T47D (cell line): ENCODE results near the gene MLLT1.

Source experiments
- DNase-seq, 2 experiments: peaks; one replicate each; pipeline versions ENCODE4 v3.0.0 to v3.0.0-alpha.2; 2011 to 2012; ENCODE audit warnings: low read depth in 1 of 2, low spot score in 1 of 2
- JUND ChIP-seq: IDR thresholded peaks from 2 replicates; pipeline ENCODE4 v1.6.1; 2012; ENCODE audit warnings: low read depth
- in situ Hi-C: cut with HindIII; loops from 2 replicates; pipeline ENCODE4 v1.10.0; 2016; ENCODE audit warnings: low sequenced_read_pairs, low pct_unique_long_range_greater_than_20kb

MLLT1 gene

DNA sequence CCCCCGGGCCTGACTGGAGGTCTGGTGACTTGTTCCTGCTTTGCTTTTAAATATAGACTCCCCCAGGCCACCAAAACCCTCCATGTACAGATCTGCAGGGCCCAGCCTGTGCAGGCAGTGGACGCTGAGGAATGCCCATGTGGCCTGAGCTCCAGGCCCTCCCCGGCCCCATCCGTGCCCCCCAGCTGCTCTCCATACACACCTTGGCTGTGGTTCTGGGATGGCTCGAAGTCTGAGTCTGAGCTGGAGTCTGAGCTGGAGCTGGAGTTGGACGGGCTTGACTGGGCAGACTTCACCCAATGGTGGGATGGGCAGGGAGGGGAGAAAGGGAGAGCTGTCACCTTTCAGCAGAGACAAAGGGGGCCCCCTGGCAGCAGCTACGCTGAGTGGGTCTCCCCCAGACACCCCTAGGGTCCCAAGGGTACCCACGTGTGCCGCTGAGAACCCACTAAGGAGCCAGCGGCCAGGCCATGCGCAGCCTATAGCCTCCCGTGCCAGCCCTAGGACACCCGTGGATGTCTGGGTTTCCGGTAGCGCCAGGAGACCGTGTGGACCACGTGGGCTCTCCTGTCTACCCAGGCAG lies 61.9 kb downstream of the MLLT1 start:
- in situ Hi-C loops = no loop called here

DNA sequence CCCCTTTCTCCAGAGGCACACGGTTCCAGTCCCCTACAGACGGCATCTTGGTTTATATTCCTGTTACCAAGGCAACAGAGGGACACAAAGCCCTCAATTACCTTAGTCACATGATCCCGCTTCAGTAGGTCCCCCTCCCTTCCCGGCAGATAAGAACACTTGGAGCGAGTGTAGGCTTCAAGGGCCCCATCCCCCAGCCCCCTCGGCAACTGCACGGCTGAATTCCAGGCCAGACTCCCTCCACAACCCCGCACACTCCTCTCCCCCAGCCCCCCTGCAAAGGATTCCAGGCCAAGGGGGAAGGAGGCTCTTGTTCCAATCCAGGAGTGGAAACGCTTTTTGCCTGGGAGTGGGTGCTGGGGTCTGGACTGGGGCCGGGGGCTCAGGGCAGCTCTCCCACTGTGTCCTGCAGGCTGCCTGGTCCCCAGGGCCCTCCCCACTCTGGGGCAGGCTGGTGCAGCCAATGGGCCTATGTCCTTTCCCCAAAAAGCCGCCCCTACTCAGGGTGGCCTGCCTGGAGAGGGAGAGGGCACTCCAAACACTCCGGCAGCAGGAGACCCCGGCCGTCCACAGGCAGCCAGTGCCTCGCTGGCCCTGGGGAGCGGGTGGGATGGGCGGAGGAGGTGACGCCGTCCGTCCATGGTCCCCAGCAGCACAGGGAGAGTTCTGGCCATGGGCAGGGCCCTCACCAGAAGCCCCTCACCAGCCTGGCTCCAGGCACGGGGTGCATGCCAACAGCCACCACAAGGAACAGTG lies 62.6 kb downstream of the MLLT1 start:
- no peak for TF ChIP-seq JUND
- in situ Hi-C loops = no loop called here
- no peak for DNase-seq

More for the DNA sequence above, 61.9 kb downstream of the MLLT1 start:
- no peak for TF ChIP-seq JUND
- DNase-seq = no peak

DNA sequence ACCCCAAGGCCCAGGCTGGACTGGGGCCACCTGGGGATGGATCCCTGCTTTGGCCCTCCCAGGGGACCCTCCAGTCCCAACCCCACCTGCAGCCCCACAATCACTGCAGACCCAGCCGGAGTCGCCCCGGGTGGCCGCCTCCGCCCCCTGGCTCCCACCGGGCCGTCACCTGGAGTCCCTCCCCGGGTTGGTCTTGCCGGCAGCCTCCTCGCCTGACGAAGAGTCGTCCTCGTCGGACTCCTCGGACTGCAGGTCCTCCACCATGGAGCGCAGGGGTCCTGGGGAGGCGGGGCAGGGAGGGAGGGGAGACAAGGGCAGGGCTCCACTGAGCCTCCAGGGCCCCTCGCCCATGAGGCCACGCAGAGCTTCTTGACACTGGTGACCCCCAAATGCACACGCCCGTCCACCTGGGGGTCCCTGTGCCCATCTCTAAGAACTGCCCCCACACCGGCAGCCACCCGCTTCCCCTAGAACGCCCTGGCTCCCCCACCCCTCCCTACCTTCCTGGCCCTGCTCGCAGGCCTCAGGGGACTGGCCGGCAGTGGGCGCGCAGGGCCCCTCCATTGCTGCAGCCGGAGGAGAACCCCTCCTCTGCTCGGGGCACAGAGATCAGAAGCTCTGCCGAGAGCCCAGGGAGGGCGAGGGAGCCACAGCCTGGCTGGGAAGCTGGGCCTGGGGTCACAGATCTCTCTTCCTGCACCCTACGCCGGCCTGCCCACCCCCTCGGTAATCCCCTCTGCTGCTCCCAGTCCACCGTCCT lies 63.4 kb downstream of the MLLT1 start:
- DNase-seq = no peak
- in situ Hi-C loops = no loop called here
- TF ChIP-seq JUND = no peak

DNA sequence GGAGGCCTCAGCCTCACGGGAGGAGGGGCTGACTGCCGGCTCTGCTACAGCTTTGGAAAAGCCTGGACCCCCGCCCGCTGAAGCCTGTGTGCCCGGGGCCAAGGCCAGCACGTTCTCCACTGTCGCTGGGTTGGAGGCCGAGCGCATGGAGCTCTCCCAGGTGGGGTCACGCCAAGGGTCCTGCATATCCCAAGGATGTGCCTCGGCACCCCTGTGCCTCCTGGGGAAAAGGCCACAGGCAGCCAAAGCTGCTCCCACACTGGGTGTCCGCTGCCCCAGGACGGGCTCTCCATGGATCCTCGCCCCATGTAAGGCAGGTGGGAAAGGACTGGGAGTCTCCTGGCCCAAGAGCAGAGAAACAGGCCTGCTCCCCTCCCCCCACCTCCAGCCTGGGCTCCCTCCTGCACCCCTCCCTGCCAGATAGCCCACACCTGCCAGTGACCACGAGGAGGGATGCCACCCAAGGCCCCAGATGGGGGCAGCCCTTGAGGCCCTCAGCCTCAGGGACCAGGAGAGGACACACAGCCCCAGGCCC lies 64.0 kb downstream of the MLLT1 start:
- no peak for TF ChIP-seq JUND
- DNase-seq = no peak
- in situ Hi-C loops = no loop called here

DNA sequence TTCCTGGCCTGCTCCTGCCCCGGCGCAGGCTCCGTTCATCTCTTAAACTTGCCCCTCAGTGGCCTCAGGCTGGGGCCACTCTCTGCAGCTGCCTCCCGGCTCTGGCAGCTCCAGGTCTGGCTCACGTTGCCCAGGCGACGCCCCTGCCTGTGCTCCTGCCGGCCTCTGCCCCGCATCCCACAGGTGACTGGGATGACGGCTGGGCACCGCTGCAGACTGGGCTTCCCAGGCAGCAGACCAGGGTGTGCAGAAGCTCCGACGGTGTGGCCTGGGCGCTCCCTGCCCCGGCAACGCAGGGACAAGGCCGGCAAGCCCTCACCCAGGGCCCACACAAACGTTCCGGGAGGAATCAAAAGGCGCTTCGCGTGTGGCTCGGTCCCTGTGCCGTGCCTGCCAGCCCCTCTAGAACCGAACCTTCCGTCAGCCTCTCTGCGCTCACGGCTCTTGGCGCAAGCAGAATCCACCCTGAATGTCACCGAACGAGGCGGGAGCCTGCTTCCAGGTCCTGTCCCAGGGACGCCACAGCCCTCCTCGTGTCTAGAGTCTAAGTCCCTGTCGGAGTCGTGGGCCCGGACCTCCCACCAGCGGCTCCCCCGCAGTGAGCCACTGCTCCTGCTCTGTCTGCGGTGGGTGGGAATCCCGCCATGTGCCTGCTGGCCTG lies 64.8 kb downstream of the MLLT1 start:
- in situ Hi-C loops = no loop called here
- DNase-seq = no peak
- no peak for TF ChIP-seq JUND

DNA sequence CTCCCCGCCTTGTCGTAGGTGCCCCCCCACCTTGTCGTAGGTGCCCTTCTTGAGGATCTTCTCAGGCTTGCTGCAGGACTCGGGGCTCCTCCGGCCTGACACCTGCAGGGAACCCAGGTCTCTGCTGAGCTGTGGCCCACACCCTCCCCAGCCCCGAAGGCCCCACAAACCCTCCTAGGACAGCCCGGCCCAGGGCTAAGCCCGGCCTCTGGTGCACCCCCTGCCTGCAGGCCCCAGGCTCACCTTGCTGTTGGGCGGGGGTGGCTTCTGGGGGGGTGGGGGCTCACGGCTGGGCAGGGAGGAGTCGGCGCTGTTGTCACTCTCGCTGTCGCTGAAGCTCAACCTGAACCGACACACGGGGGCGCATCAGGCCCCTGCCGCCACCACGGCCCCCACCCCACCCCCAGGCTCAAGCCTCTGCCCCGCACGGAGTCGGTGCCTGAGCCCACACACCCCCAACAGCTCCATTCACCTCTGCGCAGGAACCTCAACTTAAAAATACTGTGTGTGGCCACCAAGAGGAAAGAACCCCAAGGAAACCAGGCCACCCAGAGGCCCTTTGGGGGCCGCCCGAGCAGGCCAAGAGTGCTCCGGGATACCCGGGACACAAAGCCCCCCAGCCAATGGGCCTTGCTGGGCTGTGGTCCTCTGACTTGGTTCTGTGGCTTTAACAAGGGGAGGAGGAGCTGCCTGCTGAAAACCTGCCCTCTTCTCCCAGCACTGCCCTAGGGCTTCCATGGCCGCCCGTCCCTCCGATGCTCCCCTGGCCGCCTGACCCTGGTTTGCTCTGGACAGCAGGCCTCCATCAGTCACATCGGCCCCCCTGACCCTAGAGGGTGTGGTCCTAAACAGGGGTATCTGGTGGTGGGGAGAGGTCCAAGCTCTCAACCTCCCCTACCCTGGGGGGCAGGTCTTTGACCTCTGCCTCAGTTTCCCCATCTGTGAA lies 65.8 kb downstream of the MLLT1 start:
- no peak for DNase-seq
- in situ Hi-C loops = no loop called here
- no peak for TF ChIP-seq JUND

DNA sequence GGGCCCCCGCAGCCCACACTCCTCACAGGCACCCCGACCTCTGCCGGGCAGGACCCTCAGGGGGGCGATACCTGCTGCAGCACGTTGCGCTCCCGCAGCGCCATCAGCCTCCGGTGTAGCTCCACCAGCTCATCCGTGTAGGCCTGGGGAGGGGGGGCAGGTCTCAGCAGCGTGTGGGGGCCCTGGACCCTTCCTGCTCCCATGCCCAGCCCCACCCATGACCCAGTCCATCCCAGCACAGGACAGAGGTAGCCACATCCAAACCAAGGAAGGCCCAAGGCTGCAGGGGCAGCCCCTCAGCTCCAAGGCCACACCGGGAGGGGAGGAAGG lies 66.5 kb downstream of the MLLT1 start:
- in situ Hi-C loops = no loop called here
- no peak for TF ChIP-seq JUND
- DNase-seq = no peak

DNA sequence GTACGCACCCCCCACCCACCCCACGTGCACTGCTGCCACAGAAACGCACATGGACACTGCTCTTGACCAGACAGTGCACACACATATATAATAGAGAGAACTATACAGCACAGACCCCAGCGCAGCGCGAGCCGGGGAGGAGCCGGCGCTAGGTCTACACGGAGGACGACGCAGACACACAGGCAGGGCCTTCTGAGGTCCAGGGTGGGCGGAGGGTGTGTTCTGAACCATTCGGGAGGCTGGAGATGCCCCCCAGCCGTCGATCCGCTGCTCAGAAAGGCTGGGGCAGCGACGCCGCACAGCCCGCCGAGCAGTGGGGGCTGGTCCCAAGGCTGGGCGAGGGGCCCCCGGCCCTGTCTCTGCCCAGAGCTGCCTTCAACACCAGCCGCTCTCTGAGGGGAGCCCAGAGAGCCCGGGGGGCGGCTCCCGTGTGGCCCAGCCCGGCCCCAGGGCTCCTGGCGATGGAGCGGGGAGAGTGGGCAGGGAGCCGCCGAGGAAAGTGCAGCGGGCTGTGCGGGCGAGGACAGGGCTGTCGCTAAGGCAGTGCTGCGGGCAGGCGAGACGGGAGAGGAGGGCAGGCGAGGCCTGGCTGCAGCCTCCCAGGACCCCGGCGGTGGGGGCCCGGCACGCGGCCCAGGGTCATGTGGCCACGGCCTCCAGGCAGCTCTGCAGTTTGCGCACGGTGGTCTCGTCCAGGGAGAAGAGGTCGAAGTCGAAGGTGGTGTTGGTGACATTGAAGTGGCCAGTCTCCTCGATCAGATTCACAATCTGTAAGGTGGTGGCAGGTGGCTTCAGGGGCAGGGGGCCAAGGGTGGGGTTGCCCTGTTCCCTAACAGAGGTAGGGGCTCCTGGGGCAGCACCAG lies 67.1 kb downstream of the MLLT1 start:
- no peak for TF ChIP-seq JUND
- in situ Hi-C loops = no loop called here
- no peak for DNase-seq

DNA sequence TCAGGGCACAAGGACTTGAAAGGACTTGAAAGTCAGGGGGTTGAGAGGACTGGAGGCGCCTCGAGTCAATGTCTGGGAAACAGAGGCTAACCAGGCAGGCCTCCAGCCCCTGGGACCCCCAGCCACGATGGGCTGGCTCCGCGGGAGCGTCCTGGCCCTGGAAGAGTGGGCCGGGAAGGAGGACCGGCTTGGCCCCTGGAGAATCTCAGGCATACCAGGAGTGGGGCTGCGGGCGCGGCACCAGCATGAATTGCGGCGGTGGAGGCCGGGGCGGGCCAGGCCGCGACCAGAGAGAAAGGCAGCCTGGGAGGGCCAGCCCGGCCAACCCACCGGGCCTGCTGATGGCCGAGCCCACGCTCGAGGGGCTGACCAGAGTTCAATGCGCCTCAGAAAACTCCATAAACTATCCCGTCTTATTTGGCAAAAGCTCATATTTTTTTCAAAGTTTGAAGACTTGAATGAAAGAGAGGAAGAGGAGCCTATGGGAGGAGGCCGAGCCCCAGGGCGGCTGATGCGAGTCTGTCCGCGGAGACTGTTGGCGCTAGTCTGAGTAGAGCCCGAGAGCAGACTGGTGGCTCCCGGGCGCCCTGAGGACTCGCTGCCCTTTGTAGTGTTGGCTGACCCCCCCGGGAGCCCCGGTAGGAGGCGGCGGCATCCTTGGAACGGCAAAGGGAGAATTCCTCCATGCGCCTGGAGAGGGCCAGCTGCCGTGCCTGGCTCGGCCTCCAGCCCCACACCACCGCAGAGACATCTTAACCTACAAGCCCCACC lies 68.0 kb downstream of the MLLT1 start:
- in situ Hi-C loops = no loop called here
- no peak for DNase-seq
- no peak for TF ChIP-seq JUND
